Measurements from ENCODE around the gene NTF4. TPM values are rescaled to one million over a fixed set of nuclear protein-coding genes. Genes with fewer than 3 reads are reported as not detected.
"Not testable (repeated sequence)": the region's sequence is repeated elsewhere in the genome, so short reads cannot be mapped to it uniquely, and the experiment has no call there.

The NTF4 gene
- total RNA-seq, 1 experiment from 2014 or later, result 1.7 TPM

DNA sequence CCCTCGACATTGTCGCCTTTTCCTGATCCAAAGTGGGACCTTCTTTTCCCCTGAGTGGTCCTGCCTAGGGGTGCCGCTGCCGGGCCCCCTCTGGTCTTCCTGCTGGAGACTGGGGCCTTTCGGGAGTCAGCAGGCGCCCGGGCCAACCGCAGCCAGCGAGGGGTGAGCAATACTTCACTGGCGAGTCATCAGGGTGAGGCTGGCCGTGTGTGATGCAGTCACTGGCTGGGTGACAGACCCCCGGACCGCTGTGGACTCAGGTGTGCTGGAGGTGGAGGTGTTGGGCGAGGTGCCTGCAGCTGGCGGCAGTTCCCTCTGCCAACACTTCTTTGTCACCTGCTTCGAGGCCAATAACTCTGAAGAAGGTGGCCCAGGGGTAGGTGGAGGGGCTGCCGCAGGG, 22.4 kb downstream of the NTF4 start (continued):
- no peak for TF ChIP-seq ZNF274 (IDR thresholded peaks at IDR 0.05; ENCODE audit: low read depth, low read length)
- TF ChIP-seq CEBPB (IDR thresholded peaks at IDR 0.05; ENCODE audit: low read depth), result no peak
- no peak for TF ChIP-seq ZFX (IDR thresholded peaks at IDR 0.05)
- TF ChIP-seq, protein P1, sequence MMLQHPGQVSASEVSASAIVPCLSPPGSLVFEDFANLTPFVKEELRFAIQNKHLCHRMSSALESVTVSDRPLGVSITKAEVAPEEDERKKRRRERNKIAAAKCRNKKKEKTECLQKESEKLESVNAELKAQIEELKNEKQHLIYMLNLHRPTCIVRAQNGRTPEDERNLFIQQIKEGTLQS (IDR thresholded peaks at IDR 0.05), result no peak
- TF ChIP-seq, protein P2, sequence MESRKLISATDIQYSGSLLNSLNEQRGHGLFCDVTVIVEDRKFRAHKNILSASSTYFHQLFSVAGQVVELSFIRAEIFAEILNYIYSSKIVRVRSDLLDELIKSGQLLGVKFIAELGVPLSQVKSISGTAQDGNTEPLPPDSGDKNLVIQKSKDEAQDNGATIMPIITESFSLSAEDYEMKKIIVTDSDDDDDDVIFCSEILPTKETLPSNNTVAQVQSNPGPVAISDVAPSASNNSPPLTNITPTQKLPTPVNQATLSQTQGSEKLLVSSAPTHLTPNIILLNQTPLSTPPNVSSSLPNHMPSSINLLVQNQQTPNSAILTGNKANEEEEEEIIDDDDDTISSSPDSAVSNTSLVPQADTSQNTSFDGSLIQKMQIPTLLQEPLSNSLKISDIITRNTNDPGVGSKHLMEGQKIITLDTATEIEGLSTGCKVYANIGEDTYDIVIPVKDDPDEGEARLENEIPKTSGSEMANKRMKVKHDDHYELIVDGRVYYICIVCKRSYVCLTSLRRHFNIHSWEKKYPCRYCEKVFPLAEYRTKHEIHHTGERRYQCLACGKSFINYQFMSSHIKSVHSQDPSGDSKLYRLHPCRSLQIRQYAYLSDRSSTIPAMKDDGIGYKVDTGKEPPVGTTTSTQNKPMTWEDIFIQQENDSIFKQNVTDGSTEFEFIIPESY (IDR thresholded peaks at IDR 0.05; ENCODE audit: extremely low read depth, insufficient replicate concordance, low read length), result no peak
- no peak for TF ChIP-seq EZH2phosphoT487 (IDR thresholded peaks at IDR 0.05; ENCODE audit: borderline replicate concordance)
- TF ChIP-seq SP1 (IDR thresholded peaks at IDR 0.05; ENCODE audit: low read depth), result peak; percentile 47
- TF ChIP-seq POLR2AphosphoS5 (IDR thresholded peaks at IDR 0.05; ENCODE audit: low read depth, low read length), result 0 out of 2 replicates have a peak, but pooled peaks have one; percentile 16
- TF ChIP-seq, protein P3, sequence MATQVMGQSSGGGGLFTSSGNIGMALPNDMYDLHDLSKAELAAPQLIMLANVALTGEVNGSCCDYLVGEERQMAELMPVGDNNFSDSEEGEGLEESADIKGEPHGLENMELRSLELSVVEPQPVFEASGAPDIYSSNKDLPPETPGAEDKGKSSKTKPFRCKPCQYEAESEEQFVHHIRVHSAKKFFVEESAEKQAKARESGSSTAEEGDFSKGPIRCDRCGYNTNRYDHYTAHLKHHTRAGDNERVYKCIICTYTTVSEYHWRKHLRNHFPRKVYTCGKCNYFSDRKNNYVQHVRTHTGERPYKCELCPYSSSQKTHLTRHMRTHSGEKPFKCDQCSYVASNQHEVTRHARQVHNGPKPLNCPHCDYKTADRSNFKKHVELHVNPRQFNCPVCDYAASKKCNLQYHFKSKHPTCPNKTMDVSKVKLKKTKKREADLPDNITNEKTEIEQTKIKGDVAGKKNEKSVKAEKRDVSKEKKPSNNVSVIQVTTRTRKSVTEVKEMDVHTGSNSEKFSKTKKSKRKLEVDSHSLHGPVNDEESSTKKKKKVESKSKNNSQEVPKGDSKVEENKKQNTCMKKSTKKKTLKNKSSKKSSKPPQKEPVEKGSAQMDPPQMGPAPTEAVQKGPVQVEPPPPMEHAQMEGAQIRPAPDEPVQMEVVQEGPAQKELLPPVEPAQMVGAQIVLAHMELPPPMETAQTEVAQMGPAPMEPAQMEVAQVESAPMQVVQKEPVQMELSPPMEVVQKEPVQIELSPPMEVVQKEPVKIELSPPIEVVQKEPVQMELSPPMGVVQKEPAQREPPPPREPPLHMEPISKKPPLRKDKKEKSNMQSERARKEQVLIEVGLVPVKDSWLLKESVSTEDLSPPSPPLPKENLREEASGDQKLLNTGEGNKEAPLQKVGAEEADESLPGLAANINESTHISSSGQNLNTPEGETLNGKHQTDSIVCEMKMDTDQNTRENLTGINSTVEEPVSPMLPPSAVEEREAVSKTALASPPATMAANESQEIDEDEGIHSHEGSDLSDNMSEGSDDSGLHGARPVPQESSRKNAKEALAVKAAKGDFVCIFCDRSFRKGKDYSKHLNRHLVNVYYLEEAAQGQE (IDR thresholded peaks at IDR 0.05; ENCODE audit: low read depth), result no peak

DNA sequence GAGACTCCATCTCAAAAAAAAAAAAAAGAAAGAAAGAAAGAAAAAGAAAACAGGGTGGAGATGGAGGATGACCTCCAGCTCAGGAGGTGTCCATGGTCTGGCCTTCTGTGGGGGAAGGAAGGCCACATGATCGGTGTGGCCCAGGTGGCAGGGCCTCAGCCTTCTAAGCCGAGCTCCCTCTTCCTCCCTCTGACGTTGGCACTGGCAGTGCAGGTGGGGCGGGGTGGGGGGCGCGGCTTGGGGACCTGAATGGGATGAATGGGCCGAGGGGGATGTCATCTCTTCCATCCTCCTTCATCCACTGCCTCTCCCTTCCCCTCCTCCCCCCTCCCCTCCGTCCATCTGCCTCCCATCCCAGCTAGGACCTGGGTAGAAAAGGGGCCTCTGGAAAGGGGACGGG, 24.9 kb downstream of the NTF4 start:
- H3K79me2 ChIP-seq (ENCODE audit: insufficient read depth, low read length); H3K27ac ChIP-seq (ENCODE audit: low read depth, low read length); H3K9me3 ChIP-seq (ENCODE audit: control insufficient read depth in 1 of 2, insufficient read depth in 1 of 2, low read depth in 1 of 2, low read length in 2 of 2); RAD21 ChIA-PET (ENCODE audit: low non-redundant PET in 1 of 2, low total read pairs in 2 of 2, uncharacterized antibody in 2 of 2, unreplicated experiment in 2 of 2); CTCF ChIA-PET; H4K20me1 ChIP-seq (ENCODE audit: insufficient read depth); H3K4me3 ChIP-seq (replicated peaks in 1 of 2; ENCODE audit: low read depth in 1 of 2, low read length in 2 of 2); intact Hi-C loops (cut with micrococcal nuclease); POLR2A ChIA-PET; H3K27me3 ChIP-seq (ENCODE audit: insufficient read depth, low read length); ATAC-seq; H2AFZ ChIP-seq (ENCODE audit: low read depth, low read length, poor library complexity, severe bottlenecking); H3K36me3 ChIP-seq (ENCODE audit: control insufficient read depth in 1 of 2, insufficient read depth in 2 of 2, low read length in 2 of 2); H3K9ac ChIP-seq (ENCODE audit: low read length); DNase-seq (ENCODE audit: low read depth, low spot score); H3K4me2 ChIP-seq (ENCODE audit: low read length); H3K9me2 ChIP-seq (ENCODE audit: insufficient read depth); BruUV-seq (replicated peaks): not testable (repeated sequence)
- peaks cover 25 to 45% of the 10 kb centered on the region in 2 experiments for H3K4me1 ChIP-seq (ENCODE audit: control insufficient read depth in 1 of 2, insufficient read depth in 2 of 2, low read length in 2 of 2)
